ENCODE results near the gene DCBLD2. TPM values are rescaled to one million over a fixed set of nuclear protein-coding genes. Genes with fewer than 3 reads are reported as not detected.

The DCBLD2 gene
- total RNA-seq, 2 donors from 2014 or later, result 15.3 to 22.4 TPM

DNA sequence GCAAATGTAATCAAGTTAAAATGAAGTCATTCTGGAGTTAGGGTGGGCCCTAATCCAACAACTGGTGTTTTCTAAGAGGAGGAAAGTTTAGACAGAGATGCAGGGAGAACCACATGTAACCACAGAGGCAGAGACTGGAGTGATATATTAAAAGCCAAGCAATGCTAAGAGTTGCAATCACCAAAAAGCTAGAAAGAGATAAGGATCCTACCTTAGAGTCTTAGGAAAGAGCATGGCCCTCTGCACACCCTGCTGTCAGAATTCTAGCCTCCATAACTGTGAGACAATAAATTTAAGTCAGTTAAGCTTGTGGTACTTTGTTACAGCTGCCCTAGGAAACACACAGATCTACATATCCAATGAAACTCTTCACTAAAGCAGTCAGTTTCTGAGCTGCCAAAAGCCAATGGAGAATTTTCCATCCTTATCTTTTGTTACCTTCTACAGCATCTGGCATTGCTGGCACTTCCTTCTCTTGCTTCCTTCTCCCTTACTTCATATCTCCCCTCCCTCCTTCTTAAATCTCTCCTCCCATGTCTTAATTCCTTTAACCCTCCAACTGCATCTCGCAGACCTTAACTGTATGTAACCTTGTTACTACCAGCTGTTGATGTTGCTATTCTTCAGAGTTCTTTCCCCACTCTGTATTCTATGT is 11.2 kb downstream of the DCBLD2 start:
- H3K4me1 ChIP-seq, result peaks cover 19% of the 10 kb centered on the region
- no peaks in the 10 kb centered on the region for H3K36me3 ChIP-seq (replicated peaks in 1 of 2; ENCODE audit: insufficient read depth in 1 of 2, low read depth in 2 of 2)
- H3K4me3 ChIP-seq, result no peak overlapping the region
- no peaks in the 10 kb centered on the region for H3K27me3 ChIP-seq
- H3K27ac ChIP-seq, result no peak overlapping the region
- WGBS, 2 donors, result 86 to 92% methylated on average over 1 of the region's 1 CpG
- intact Hi-C loops (cut with DNase I), result no loop called here
- no peaks in the 10 kb centered on the region for H3K9me3 ChIP-seq
- no peak for ATAC-seq
- no peak for DNase-seq
- TF ChIP-seq, protein P1, sequence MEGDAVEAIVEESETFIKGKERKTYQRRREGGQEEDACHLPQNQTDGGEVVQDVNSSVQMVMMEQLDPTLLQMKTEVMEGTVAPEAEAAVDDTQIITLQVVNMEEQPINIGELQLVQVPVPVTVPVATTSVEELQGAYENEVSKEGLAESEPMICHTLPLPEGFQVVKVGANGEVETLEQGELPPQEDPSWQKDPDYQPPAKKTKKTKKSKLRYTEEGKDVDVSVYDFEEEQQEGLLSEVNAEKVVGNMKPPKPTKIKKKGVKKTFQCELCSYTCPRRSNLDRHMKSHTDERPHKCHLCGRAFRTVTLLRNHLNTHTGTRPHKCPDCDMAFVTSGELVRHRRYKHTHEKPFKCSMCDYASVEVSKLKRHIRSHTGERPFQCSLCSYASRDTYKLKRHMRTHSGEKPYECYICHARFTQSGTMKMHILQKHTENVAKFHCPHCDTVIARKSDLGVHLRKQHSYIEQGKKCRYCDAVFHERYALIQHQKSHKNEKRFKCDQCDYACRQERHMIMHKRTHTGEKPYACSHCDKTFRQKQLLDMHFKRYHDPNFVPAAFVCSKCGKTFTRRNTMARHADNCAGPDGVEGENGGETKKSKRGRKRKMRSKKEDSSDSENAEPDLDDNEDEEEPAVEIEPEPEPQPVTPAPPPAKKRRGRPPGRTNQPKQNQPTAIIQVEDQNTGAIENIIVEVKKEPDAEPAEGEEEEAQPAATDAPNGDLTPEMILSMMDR (IDR thresholded peaks at IDR 0.05), result no peak
- TF ChIP-seq POLR2A (IDR thresholded peaks at IDR 0.05), result no peak

DNA sequence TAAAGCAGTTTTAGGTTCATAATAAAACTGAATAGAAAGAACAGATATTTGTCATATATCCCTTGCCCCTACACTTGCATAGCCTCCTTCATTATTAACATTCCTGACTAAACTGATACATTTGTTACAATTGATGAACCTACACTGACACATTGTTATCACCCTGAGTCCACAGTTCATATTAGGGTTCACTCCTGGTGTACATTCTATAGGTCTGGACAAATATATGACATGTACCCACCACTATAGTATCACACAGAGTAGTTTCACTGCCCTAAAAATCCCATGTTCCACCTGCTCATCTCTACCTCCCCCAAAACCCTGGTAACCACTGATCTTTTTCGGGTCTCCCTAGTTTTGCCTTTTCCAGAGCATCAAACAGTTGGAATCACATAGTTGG is 13.8 kb downstream of the DCBLD2 start:
- intact Hi-C loops (cut with DNase I), result no loop called here
- no peak for TF ChIP-seq POLR2A (IDR thresholded peaks at IDR 0.05)
- TF ChIP-seq, protein P1 (IDR thresholded peaks at IDR 0.05), result no peak
- H3K9me3 ChIP-seq, result no peaks in the 10 kb centered on the region
- H3K4me3 ChIP-seq, result no peak overlapping the region
- H3K27ac ChIP-seq, result no peak overlapping the region
- 95 to 96% methylated on average over 1 of the region's 1 CpG for WGBS, 2 donors
- H3K36me3 ChIP-seq (replicated peaks in 1 of 2; ENCODE audit: insufficient read depth in 1 of 2, low read depth in 2 of 2), result no peaks in the 10 kb centered on the region
- H3K4me1 ChIP-seq, result peaks cover 23% of the 10 kb centered on the region
- H3K27me3 ChIP-seq, result no peaks in the 10 kb centered on the region
- DNase-seq (no peak), ATAC-seq (no peak)

DNA sequence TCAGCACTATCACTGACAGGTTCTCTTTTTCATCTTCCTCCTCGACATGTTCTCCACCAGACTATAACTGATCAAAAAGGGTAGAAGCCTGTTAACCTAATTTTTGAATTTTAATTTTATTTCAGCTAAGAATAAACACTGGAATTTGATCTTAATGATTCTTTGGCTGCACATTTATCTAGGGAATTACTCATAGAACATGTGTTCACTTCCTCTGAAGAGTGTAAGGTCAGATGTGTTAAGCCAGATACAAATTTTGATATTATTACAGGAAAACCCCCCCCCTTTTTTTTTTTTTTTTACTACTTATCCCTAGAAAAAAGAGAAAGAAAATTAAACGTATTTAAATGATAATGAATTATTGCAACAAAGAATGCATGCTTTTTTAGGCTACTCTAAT is 15.0 kb downstream of the DCBLD2 start:
- Histone ChIP-seq H3K27ac (no peak overlapping the region), H3K36me3 (replicated peaks in 1 of 2; ENCODE audit: insufficient read depth in 1 of 2, low read depth in 2 of 2) (no peaks in the 10 kb centered on the region), H3K27me3 (no peaks in the 10 kb centered on the region), H3K9me3 (no peaks in the 10 kb centered on the region), H3K4me1 (peaks cover 17% of the 10 kb centered on the region), H3K4me3 (no peak overlapping the region)
- DNase-seq, result no peak
- intact Hi-C loops (cut with DNase I), result no loop called here
- no peak for ATAC-seq
- TF ChIP-seq, protein P1 (IDR thresholded peaks at IDR 0.05), result no peak
- no peak for TF ChIP-seq POLR2A (IDR thresholded peaks at IDR 0.05)
- 62 to 70% methylated on average over 2 of the region's 2 CpGs for WGBS, 2 donors

DNA sequence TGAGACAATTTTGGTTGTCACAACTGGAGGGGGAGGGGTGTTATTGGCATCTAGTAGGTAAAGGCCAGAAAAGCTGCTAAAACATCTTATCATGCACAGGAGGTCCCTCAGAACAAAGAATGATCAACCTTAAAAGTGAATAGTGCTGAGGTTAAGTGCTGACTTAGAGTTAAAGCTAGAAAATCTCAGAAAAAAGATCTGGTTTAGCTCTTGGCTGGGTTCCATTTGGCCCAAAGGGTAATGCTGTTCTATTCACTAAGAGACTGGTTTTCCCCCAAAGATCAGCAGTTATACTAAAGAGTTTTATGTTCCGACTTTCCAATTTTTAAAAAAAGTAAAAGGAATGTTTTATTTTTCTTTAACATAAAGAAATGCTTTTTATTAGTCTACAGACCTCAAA is 15.6 kb downstream of the DCBLD2 start:
- no peaks in the 10 kb centered on the region for H3K9me3 ChIP-seq
- H3K4me1 ChIP-seq, result peaks cover 15% of the 10 kb centered on the region
- no peak for DNase-seq
- no peak overlapping the region for H3K27ac ChIP-seq
- TF ChIP-seq POLR2A (IDR thresholded peaks at IDR 0.05), result no peak
- TF ChIP-seq, protein P1 (IDR thresholded peaks at IDR 0.05), result no peak
- intact Hi-C loops (cut with DNase I), result no loop called here
- no peak for ATAC-seq
- H3K36me3 ChIP-seq (replicated peaks in 1 of 2; ENCODE audit: insufficient read depth in 1 of 2, low read depth in 2 of 2), result no peaks in the 10 kb centered on the region
- no peaks in the 10 kb centered on the region for H3K27me3 ChIP-seq
- H3K4me3 ChIP-seq, result no peak overlapping the region
- 71 to 86% methylated on average over 1 of the region's 1 CpG for WGBS, 2 donors

All from body of pancreas (tissue), 4 donors.